ENCODE data around the gene ZNF335. TPM values are rescaled to one million over a fixed set of nuclear protein-coding genes. Genes with fewer than 3 reads are reported as not detected.

The ZNF335 gene
- total and polyA plus RNA-seq, 2 donors (not counting 3 experiments of a cell fraction or from before 2014, with no cell fraction given): 17.3 to 22.8 TPM

GRCh38 chr20:46020555-46020954, 48.6 kb upstream of the ZNF335 start:
- CTCF ChIA-PET: no interaction called here
- intact Hi-C loops (cut with micrococcal nuclease): loop anchor here (5.0 kb wide), 1 partner anchor 37 kb away; no protein-coding TSS in a partner anchor
- no peak overlapping the region for H3K9ac ChIP-seq (replicated peaks; ENCODE audit: extremely low read depth, insufficient read depth, low read length)
- no peaks in the 10 kb centered on the region for H3K4me1 ChIP-seq (ENCODE audit: control insufficient read depth, extremely low read depth, insufficient read depth, low read length)
- no peak overlapping the region for H3K4me2 ChIP-seq (ENCODE audit: insufficient read depth, low read length)
- H3K27ac ChIP-seq (ENCODE audit: insufficient read depth, low read depth, low read length): no peak overlapping the region
- peaks cover 10 to 20% of the 10 kb centered on the region in 2 experiments for H3K27me3 ChIP-seq (ENCODE audit: control insufficient read depth in 2 of 2, insufficient read depth in 2 of 2, low read length in 2 of 2)
- DNase-seq (ENCODE audit: low read depth, low spot score) (no peak), FAIRE-seq (no peak)
- H3K36me3 ChIP-seq (ENCODE audit: control insufficient read depth in 2 of 2, extremely low read depth in 1 of 2, insufficient read depth in 2 of 2, low read length in 2 of 2): no peaks in the 10 kb centered on the region
- dilution Hi-C loops (cut with MboI; ENCODE audit: extremely low pct_ligation_motif_present, low sequenced_read_pairs): no loop called here
- no peaks in the 10 kb centered on the region for H3K79me2 ChIP-seq (ENCODE audit: control insufficient read depth, insufficient read depth, low read length)
- H2AFZ ChIP-seq (ENCODE audit: low read depth, low read length): no peak overlapping the region
- no peaks in the 10 kb centered on the region for H3K9me1 ChIP-seq (replicated peaks; ENCODE audit: control insufficient read depth, extremely low read depth, insufficient read depth, low read length)
- no peak for TF ChIP-seq MYC (IDR thresholded peaks at IDR 0.05; ENCODE audit: low read depth, low read length)
- TF ChIP-seq GATA2 (IDR thresholded peaks at IDR 0.05; ENCODE audit: insufficient read depth, insufficient read length, low read depth, low read length): no peak
- TF ChIP-seq MAX (IDR thresholded peaks at IDR 0.05; ENCODE audit: insufficient read depth, insufficient read length): no peak
- no peak for TF ChIP-seq EZH2 (IDR thresholded peaks at IDR 0.05; ENCODE audit: borderline replicate concordance, low read depth, low read length, severe bottlenecking)
- TF ChIP-seq POLR2A (IDR thresholded peaks at IDR 0.05; ENCODE audit: low read depth, low read length): no peak
- TF ChIP-seq POLR2AphosphoS5 (IDR thresholded peaks at IDR 0.05; ENCODE audit: insufficient read depth, low read depth, low read length): no peak
- no peak for TF ChIP-seq JUN (IDR thresholded peaks at IDR 0.05; ENCODE audit: borderline replicate concordance, insufficient read depth, insufficient read length, low read depth)
- TF ChIP-seq, protein P1, sequence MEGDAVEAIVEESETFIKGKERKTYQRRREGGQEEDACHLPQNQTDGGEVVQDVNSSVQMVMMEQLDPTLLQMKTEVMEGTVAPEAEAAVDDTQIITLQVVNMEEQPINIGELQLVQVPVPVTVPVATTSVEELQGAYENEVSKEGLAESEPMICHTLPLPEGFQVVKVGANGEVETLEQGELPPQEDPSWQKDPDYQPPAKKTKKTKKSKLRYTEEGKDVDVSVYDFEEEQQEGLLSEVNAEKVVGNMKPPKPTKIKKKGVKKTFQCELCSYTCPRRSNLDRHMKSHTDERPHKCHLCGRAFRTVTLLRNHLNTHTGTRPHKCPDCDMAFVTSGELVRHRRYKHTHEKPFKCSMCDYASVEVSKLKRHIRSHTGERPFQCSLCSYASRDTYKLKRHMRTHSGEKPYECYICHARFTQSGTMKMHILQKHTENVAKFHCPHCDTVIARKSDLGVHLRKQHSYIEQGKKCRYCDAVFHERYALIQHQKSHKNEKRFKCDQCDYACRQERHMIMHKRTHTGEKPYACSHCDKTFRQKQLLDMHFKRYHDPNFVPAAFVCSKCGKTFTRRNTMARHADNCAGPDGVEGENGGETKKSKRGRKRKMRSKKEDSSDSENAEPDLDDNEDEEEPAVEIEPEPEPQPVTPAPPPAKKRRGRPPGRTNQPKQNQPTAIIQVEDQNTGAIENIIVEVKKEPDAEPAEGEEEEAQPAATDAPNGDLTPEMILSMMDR (IDR thresholded peaks at IDR 0.05; ENCODE audit: extremely low read depth in 1 of 2, insufficient read depth in 1 of 2, low read depth in 1 of 2, low read length in 2 of 2): no peak
- TF ChIP-seq FOS (IDR thresholded peaks at IDR 0.05; ENCODE audit: borderline replicate concordance, insufficient read depth, low read length): no peak
- H3K9me3 ChIP-seq (replicated peaks; ENCODE audit: control insufficient read depth, insufficient read depth, low read length): no peaks in the 10 kb centered on the region
- no peak overlapping the region for H3K4me3 ChIP-seq (replicated peaks in 1 of 3; ENCODE audit: insufficient read depth in 1 of 3, low read depth in 1 of 3, low read length in 3 of 3)
- BruUV-seq (replicated peaks): no TSS peak
- H4K20me1 ChIP-seq (replicated peaks; ENCODE audit: control insufficient read depth, extremely low read depth, insufficient read depth, low read length): no peaks in the 10 kb centered on the region
- POLR2A ChIA-PET: no interaction called here
